NCI-H774 (cell line): ENCODE results near the gene ATP11C.
"Not testable (repeated sequence)": the region's sequence is repeated elsewhere in the genome, so short reads cannot be mapped to it uniquely, and the experiment has no call there.

Experiments
- DNase-seq: peaks from one replicate; lab custom pipeline; 2025; lab: John Stamatoyannopoulos, UW

Gene ATP11C

GRCh38 chrX:139924069-139924695 lies 8.7 kb downstream of the ATP11C start:
- no peak for DNase-seq

- DNase-seq = not testable (repeated sequence)
These were observed 11.7 kb downstream of the ATP11C start for GRCh38 chrX:139921142-139921541.

- no peak for DNase-seq
These were observed 12.5 kb downstream of the ATP11C start for GRCh38 chrX:139920316-139920715.

- no peak for DNase-seq
These were observed 18.4 kb downstream of the ATP11C start for GRCh38 chrX:139914421-139914820.

- no peak for DNase-seq
These were observed 23.1 kb downstream of the ATP11C start for GRCh38 chrX:139909712-139910111.

GRCh38 chrX:139907078-139907477 lies 25.8 kb downstream of the ATP11C start:
- no peak for DNase-seq

GRCh38 chrX:139905743-139906142 lies 27.1 kb downstream of the ATP11C start:
- DNase-seq = no peak

GRCh38 chrX:139905051-139905450 lies 27.8 kb downstream of the ATP11C start:
- DNase-seq = no peak

DNA sequence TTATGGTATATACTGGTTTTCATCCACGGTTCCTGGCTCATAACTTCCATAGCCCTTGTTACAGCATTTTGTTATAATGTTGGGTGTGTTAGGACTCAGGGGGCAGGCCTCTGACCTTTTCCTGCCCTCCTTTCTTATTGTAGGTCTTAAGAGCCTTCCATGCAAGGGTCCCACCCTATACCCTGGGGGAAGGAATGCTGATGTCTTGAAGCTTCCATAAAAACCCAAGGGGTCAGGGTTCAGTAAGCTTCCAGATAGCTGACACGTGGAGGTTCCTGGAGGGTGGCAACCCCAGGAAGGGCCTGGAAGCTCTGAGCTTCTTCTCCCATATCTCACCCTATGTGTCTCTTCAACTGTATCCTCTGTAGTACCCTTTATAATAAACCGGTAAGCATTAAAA lies 29.6 kb downstream of the ATP11C start:
- DNase-seq = no peak

DNA sequence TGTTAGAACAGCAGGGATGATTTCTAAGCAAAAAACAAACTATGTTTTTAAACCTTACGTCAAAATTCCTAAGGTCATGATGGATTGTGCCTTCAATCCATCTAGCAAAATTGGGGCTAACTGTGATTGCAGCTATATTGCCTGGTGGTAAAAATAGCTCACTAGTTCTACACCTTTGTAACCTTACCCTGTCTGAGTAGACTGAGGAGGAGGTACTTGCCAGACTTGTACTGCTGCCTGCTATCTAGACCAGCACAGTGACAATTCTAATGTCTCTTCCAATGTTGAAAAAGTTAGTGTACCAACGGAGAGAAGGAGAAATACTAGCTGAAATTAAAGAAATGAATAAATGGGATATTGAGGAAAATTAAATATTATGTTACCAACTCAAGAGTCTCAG lies 30.3 kb downstream of the ATP11C start:
- DNase-seq = no peak

GRCh38 chrX:139898334-139898733 lies 34.5 kb downstream of the ATP11C start:
- DNase-seq = no peak

GRCh38 chrX:139892512-139892911 lies 40.3 kb downstream of the ATP11C start:
- DNase-seq = no peak

DNA sequence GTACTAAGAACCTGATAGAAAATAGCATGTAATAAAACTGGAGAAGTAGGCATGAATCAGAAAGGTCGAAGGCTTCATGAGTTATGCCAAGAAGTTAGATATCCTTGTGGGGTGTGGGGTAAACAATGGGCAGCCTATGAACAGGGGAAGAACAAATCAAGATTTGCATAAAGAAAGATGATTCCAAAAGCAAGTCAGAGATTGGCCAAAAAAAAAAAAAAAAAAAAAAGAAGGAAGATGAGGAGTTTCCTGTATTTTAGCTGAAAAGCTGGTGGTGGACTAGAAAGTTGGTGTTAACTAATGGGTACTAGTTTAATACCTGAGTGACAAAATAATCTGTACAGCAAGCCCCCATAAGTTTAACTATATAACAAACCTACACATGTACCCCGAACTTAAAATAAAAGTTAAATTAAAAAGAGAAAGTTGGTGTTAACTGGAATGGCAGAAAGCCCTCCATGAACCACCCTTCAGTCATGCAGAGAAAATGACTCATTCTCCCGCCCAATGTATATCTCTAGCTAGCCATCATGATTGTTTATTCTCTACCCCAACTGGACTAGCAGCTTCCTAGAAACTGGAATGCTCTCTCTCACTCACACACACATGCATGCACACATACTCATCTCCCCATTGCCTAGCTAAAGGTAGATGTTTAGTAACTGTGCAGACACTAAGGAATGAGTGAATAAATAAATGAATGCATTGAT lies 41.7 kb downstream of the ATP11C start:
- DNase-seq = no peak

- no peak for DNase-seq
These were observed 43.1 kb downstream of the ATP11C start for GRCh38 chrX:139889760-139890159.

DNA sequence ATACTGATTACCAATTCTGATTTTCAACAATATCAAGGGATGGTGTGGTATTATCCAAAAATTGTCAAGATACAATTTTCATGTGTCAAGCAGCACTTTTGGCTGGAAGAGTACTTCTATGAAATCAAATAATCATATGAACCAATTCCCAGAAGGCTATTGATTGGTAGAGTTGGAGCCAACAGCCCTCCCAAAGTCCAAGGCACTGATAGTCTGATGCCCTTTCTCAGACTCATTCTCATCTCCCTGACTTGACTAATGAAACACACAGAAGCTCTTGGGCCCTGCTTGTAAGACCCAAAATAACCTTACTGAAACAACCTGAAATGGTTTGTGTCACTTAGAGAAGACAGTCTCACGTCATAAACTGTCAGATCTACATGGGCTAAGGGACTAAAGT lies 48.9 kb downstream of the ATP11C start:
- no peak for DNase-seq

DNA sequence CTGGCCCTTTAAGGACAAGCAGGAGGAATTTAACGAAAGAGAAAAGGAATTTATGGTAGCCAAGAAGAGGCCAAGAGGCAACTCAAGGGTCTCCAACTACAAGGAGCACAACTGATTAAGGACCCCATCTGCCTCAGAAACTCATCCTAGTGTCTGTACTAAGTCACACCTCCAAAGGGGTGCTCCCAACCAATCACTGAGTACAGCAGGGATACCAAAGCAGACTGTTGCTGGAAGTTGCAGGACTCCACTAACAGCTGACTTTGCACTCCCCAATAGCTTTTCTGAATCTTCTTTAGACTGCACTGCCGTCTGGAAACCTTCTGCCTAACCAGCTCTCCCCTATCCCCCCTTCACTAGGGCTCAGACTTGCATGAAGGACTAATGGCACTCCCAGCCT lies 50.6 kb downstream of the ATP11C start:
- no peak for DNase-seq

DNA sequence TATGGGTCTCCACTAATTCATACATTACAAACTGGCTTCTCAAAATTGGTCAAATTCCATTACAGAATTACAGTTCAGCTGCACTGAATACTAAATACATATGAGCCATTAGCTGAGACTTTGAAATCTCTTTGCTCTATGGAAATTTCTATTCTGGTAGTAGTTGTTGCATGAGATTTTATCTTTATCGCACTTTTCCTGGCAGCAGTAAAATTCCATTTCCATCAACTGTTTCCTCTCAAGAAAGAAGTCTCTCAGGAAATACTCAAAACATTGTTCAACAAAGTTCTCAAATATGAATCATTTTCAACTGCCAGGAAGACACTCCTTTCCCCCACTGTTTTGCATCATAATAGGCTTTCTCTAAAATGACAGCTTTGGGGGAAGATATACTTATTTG lies 51.3 kb downstream of the ATP11C start:
- no peak for DNase-seq

DNA sequence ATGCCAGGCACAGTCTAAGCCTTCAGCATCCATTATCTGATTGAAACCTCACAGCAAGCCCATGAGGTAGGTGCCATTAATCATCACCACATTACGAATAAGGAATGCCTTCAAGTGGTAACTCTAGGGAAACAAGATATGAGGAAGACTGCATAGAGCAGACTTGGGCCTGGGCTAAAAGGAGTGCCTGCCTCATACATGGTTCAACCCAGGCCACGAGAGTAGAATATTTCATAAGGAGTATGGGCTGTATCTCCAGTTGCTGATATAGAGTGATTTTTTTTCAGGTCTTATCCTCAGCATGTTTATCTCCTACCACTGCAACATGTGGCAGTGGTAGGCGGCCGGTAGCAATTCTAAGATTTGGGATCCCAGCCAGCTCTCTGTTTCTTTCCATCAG lies 51.7 kb downstream of the ATP11C start:
- DNase-seq = no peak

DNA sequence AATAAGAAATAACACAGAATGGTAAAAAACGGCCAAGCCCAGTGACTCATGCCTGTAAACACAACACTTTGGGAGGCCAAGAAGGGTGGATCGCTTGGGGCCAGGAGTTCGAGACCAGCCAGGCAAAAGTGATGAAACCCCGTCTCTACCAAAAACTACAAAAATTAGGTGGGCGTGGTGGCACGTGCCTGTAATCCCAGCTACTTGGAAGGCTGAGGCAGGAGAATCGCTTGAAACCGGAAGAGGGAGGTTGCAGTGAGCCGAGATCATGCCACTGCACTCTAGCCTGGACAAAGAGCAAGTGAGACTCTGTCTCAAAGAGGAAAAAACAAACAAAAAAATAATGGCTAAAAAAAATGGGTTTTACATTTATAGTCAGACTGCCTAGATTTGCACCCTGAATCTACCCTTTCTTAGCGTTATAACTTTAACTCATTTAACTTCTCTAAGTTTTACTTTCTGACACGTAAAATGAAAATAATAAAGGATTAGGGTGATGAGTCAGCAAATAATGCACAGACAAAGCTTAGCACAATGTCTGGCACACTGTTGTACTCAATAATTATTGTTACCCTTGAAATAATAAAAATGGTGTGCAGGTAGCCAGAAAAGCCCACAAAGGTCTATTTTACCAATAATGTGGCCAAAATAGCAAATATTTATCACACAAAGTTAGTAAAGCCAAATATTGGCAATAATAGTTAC lies 55.0 kb downstream of the ATP11C start:
- DNase-seq = no peak

- DNase-seq = no peak
These were observed 57.0 kb downstream of the ATP11C start for GRCh38 chrX:139875841-139876240.

- no peak for DNase-seq
These were observed 63.1 kb downstream of the ATP11C start for GRCh38 chrX:139869796-139870195.

DNA sequence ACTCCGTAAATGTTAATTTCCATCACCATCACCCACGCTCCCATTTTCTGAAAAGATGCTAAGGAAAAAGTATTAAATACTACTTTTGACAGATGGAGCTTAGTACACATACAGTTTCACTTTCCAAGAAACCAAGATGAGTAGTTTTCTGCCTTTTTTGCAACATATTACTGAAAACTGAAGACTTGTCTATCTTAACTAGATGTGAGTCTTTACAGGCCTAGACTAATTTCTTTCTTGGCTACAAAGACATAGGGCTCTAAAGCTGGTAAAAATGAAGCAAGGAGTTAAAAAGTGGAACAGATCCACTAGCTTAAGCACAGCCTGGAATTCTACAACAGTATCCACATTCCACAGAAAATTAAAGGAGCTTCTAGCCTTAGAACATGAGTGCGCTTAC lies 68.2 kb downstream of the ATP11C start:
- no peak for DNase-seq

DNA sequence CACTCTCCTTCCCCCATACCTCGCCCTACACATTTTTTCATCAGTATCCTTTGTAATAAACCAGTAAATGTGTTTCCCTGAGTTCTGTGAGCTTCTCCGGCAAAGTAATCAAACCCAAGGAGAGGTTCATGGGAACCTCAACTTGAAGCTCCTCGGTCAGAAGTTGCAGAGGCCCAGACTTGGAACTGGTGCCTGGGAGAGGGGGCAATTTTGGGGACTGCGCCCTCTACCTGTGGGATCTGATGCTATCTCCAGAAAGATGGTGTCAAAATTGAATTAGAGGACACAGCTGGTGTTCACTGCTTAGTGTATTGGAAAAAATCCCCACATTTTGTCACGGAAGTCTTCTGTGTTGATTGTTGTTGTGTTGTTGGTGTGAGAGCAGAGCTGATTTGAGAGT lies 70.6 kb downstream of the ATP11C start:
- no peak for DNase-seq
